HL-60 (cell line): ENCODE data around the gene CKAP4.

Source experiments
- DNase-seq, 2 experiments: peaks; one replicate each; pipeline ENCODE4 v3.0.0-alpha.2; 2010 to 2020; ENCODE audit warnings: low read depth in 1 of 2, low spot score in 1 of 2
- H3K27ac ChIP-seq: fragments of 250-450 bp; sonication (Bioruptor Pico); replicated peaks from 2 replicates; pipeline ENCODE4 v1.5.1; 2020; ENCODE audit warnings: mild to moderate bottlenecking, moderate library complexity
- H3K27me3 ChIP-seq: fragments of 250-450 bp; sonication (Bioruptor Pico); 2 replicates; pipeline ENCODE4 v1.5.1; 2021; ENCODE audit warnings: mild to moderate bottlenecking, moderate library complexity; ENCODE audit not compliant: insufficient read depth, poor library complexity, severe bottlenecking
- H3K4me3 ChIP-seq: replicated peaks from 2 replicates; pipeline ENCODE4 v1.5.1; 2011; ENCODE audit warnings: mild to moderate bottlenecking, control low read depth, low read length; ENCODE audit not compliant: insufficient read depth
- GABPA ChIP-seq: IDR thresholded peaks from 2 replicates; pipeline ENCODE4 v1.6.1; 2012; ENCODE audit warnings: low read depth
- POLR2AphosphoS5 ChIP-seq: IDR thresholded peaks from 2 replicates; pipeline ENCODE4 v1.6.1; 2012; ENCODE audit warnings: low read depth
- SPI1 ChIP-seq: IDR thresholded peaks from 2 replicates; pipeline ENCODE4 v1.6.1; 2012; ENCODE audit warnings: low read depth, mild to moderate bottlenecking, borderline replicate concordance
- TF ChIP-seq, protein P1 (sequence below): IDR thresholded peaks from one replicate; pipeline ENCODE4 v1.5.1; 2011; ENCODE audit warnings: low read length, control low read depth, inconsistent platforms; ENCODE audit not compliant: insufficient read depth
- TF ChIP-seq, protein P2 (sequence below): IDR thresholded peaks from 2 replicates; pipeline ENCODE4 v1.6.1; 2012; ENCODE audit warnings: low read depth; ENCODE audit not compliant: insufficient replicate concordance

CKAP4 gene

DNA sequence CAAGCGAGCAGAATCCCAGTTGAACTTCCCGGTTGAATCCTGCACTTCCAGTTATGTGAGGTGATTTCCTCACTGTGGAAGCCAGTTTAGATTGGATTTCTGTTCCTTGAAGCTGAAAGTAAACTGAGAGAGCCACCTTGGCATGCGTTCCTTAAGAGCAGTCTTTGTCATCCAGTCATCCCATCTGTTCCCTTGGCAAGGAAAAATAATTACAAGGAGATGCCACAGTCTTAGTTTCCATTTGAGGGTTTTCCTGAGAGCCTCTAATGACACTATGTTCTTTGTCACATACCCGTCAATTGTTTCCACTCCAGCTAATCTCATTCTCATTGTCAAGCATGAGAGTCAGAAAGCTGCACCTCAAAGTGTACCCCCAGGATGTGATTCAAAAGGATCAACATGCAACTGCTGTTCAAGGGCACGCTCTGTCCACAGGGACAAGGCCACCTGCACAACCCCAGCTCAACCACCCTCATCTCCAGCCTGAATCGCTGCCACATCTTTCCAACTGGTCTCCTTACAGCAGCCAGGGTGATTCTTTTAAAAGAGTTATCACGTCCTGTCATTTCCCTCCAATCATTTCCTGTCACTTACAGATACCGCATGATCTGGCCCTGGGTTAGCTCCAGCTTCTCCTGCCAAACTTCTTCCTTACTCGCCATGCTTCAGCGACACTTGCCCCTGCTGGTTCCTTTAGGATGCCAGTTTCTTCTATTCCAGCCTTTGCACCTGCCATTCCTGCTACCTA lies 36.7 kb upstream of the CKAP4 start:
- Histone ChIP-seq H3K27ac (no peak overlapping the region), H3K4me3 (no peak overlapping the region), H3K27me3 (peaks cover 15% of the 10 kb centered on the region)
- DNase-seq, result no peak
- TF ChIP-seq SPI1, result no peak

DNA sequence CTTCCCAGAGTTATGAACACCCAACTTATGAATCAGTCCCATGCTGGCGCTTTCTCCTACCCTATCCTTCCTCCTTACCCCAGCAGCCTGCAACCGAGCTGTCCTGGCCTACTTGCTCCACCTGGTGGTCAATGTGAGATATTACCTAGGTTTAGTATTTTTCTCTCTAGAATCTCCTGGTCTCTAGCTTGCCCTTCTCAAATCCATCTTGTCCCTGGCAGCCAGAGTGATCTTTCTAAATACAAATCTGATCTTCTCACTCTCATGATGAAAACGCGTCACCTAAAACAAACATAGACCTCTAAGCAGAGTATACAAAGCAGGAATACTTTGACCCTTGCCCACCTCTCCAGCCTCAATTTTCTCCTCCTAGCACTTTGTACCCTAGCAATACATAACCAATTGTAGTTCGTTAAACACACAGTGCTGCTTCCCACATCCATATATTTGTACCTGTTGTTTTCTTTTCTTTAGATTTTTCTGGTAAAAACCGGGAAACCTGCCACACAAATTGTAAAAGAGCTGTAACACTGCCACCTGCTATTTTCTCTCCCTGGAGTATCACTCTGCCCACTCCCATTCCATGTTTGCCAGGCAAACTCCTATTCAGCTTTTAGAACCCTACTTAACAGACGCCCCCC lies 34.8 kb upstream of the CKAP4 start:
- H3K27me3 ChIP-seq, result peaks cover 15% of the 10 kb centered on the region
- H3K27ac ChIP-seq, result peak overlapping the region; percentile 17; the same call in 1 of the 2 replicates
- TF ChIP-seq, protein P1, sequence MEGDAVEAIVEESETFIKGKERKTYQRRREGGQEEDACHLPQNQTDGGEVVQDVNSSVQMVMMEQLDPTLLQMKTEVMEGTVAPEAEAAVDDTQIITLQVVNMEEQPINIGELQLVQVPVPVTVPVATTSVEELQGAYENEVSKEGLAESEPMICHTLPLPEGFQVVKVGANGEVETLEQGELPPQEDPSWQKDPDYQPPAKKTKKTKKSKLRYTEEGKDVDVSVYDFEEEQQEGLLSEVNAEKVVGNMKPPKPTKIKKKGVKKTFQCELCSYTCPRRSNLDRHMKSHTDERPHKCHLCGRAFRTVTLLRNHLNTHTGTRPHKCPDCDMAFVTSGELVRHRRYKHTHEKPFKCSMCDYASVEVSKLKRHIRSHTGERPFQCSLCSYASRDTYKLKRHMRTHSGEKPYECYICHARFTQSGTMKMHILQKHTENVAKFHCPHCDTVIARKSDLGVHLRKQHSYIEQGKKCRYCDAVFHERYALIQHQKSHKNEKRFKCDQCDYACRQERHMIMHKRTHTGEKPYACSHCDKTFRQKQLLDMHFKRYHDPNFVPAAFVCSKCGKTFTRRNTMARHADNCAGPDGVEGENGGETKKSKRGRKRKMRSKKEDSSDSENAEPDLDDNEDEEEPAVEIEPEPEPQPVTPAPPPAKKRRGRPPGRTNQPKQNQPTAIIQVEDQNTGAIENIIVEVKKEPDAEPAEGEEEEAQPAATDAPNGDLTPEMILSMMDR, result peak; percentile 47
- TF ChIP-seq SPI1, result no peak
- no peak overlapping the region for H3K4me3 ChIP-seq
- DNase-seq, result peak in 1 of 2 experiments; percentile 69

DNA sequence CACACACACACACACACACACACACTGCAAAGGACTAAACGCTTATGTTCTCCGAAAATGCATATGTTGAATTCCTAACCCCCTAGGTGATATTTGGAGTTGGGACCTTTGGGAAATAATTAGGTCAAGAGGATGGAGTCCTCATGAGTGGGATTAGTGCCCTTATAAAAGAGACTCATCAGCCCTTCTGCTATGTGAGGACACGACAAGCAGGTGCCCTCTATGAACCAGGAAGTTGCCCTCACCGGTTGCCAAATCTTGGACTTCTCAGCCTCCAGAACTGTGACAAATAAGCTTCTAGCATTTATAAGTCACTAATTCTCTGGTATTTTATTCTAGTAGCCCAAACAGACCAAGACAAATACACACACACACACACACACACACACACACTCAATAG lies 34.0 kb upstream of the CKAP4 start:
- peak in 1 of 2 experiments; percentile 11 for DNase-seq
- Histone ChIP-seq H3K27ac (peak overlapping the region; percentile 17; the same call in 1 of the 2 replicates), H3K27me3 (peaks cover 17% of the 10 kb centered on the region), H3K4me3 (no peak overlapping the region)
- no peak for TF ChIP-seq POLR2AphosphoS5
- TF ChIP-seq, protein P1, result no peak
- TF ChIP-seq GABPA, result no peak
- no peak for TF ChIP-seq SPI1
- TF ChIP-seq, protein P2, sequence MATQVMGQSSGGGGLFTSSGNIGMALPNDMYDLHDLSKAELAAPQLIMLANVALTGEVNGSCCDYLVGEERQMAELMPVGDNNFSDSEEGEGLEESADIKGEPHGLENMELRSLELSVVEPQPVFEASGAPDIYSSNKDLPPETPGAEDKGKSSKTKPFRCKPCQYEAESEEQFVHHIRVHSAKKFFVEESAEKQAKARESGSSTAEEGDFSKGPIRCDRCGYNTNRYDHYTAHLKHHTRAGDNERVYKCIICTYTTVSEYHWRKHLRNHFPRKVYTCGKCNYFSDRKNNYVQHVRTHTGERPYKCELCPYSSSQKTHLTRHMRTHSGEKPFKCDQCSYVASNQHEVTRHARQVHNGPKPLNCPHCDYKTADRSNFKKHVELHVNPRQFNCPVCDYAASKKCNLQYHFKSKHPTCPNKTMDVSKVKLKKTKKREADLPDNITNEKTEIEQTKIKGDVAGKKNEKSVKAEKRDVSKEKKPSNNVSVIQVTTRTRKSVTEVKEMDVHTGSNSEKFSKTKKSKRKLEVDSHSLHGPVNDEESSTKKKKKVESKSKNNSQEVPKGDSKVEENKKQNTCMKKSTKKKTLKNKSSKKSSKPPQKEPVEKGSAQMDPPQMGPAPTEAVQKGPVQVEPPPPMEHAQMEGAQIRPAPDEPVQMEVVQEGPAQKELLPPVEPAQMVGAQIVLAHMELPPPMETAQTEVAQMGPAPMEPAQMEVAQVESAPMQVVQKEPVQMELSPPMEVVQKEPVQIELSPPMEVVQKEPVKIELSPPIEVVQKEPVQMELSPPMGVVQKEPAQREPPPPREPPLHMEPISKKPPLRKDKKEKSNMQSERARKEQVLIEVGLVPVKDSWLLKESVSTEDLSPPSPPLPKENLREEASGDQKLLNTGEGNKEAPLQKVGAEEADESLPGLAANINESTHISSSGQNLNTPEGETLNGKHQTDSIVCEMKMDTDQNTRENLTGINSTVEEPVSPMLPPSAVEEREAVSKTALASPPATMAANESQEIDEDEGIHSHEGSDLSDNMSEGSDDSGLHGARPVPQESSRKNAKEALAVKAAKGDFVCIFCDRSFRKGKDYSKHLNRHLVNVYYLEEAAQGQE, result no peak

DNA sequence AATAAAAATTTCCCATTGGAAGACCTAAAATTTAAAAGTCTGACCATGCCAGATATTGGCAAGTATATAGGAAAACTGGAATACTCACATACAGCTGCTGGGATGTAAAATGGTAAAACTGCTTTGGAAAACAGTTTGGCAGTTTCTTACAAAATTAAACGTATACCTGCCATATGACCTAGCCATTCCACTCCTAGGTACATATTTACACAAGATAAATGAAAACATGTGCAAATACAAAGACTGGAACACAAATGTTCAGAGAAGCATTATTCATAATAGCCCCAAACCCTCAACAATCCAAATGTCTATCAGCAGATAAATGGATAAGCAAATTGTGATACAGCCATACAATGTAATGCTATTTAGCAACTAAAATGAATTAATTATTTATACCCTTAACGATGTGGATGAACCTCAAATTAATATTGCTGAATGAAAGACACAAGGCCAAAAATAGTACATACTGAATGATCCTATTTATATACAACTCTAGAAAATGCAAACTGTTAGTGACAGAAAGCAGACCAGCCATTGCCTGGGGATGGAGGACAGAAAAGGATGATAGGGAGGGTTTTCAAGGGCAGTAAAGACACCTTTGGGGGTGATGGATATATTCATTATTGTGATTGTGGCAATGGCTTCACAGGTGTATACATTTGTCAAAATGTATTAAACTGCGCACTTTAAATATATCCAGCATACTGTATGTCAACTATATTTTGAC lies 33.4 kb upstream of the CKAP4 start:
- no peak for DNase-seq
- H3K4me3 ChIP-seq, result no peak overlapping the region
- TF ChIP-seq, protein P1, result no peak
- TF ChIP-seq SPI1 (no peak), GABPA (no peak), POLR2AphosphoS5 (no peak)
- TF ChIP-seq, protein P2, result no peak
- H3K27me3 ChIP-seq, result peaks cover 20% of the 10 kb centered on the region
- no peak overlapping the region for H3K27ac ChIP-seq
